ENCODE measurements around the gene GLIS2.

GRCh38 chr16:4323071-4323844 lies 7.4 kb downstream of the GLIS2 start:
- no peak for TF ChIP-seq ZNF747 (tag by site-specific recombination; IDR thresholded peaks at IDR 0.05)
- no peak for TF ChIP-seq ZNF274 (IDR thresholded peaks at IDR 0.05; ENCODE audit: low read length)
- TF ChIP-seq ZNF274 (tag by site-specific recombination; IDR thresholded peaks at IDR 0.05; ENCODE audit: borderline replicate concordance), result no peak
